GM19455 (cell line): Measurements from ENCODE around the gene SOX11.

ENCODE experiments used
- ATAC-seq: cut with Tn5 transposase; IDR thresholded peaks from one replicate; pipeline ENCODE4 v1.9.1; 2021; ENCODE audit not compliant: unreplicated experiment

SOX11 gene

GRCh38 chr2:5722236-5722635 lies 30.1 kb downstream of the SOX11 start:
- no peak for ATAC-seq

GRCh38 chr2:5723791-5724735 lies 31.9 kb downstream of the SOX11 start:
- ATAC-seq = no peak

- ATAC-seq = no peak
Measured at GRCh38 chr2:5725072-5725471, 32.9 kb downstream of the SOX11 start.

DNA sequence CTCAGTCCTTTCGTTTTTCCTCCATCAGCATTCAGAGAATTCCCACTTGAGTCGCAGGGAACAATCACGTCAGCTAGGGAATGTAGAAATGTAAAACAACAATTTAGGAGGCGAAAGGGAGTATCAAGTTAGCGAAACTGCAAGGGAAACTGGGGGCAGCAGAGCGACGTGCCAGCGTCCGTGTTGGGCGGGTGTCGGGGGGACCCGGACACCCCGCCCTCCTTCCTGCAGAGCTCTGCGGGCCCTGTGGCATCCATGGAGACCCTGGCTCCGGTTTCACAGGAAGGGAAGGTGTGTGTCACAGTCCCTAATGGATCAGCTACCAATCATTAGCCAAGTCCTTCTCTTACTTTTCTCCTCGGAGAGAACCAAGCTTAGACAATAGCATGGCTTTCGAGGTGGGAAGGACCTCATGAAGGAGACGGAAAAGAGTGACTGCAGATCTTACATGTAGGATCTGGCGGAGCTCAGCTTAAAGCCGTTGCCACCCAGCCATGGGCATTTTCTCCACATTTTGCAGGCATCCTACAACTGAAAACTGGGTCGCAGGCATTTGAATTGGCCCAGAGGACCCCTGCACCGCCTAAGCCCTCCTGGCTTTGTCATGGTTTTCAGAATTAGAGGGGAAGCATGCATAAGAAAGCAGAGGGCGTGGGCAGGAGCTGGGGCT lies 33.7 kb downstream of the SOX11 start:
- no peak for ATAC-seq

- no peak for ATAC-seq
Measured at GRCh38 chr2:5727235-5727634, 35.1 kb downstream of the SOX11 start.

DNA sequence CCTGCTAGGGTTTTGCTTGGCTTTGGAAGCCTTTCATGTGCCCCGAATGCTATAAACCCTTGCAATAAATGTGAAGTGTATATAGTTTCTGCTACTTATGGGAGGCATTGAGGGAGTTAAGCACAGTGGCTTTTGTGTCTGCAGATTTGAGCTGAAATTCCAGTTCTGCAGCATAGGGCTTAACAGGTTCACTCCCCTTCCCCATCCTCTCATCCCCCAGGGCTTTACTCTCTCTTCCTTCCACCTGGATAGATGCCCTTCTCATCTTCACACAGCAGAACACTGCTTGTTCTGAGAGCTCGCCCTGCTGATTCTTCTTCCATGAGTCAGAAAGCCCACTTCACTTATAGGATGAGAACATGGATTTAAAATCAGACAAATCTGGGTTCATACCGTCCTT lies 37.2 kb downstream of the SOX11 start:
- ATAC-seq = no peak

- ATAC-seq = no peak
Measured at GRCh38 chr2:5730386-5730785, 38.2 kb downstream of the SOX11 start.

DNA sequence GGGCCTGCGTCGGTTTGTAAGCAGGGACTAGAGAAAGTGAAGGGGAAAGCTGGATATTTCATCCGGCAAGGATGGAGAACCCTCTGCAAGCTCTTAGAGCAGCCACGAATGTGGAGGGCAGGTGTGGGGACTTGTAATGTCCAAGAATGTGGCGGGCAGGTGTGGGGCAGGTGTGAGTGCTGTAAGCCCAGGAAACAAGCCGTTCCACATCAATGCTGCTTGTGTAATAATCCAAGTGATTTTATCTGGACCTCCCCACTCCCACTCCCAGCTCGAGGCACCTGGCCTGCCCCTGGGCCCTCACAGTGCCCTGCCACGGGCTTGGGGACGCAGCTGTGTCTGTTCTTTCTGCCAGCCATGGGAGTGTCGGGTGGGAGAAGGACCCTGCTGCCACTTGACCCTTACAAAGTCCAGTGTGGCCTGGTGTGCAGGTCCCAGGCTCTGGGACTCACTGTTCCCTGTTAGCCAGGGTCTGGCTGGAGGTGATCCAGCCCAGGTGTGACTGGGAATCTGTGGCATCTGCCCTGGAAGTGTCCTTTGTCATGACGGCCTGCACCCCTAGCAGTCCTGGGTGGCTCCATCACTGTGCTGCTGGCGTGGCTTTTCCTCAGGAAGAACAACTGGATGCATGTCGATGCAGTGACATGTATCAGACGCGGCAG lies 42.8 kb downstream of the SOX11 start:
- no peak for ATAC-seq

DNA sequence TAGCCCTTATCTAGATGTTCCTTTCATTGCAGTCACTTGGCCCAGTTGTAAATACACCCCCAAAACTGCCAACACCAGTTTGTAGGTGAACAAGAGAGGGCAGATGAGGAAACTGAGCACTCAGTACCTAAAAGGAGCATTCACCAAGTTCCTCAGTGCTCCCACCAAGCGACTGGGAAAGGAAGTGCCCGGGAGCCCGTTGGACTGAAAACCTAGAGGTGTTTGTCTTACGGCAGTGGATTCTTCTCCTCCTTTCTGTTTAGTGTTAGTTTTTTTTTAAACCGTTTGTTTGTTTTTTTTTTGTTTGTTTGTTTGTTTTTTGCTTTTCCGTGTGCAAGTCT lies 43.3 kb downstream of the SOX11 start:
- no peak for ATAC-seq

GRCh38 chr2:5736050-5736449 lies 43.9 kb downstream of the SOX11 start:
- no peak for ATAC-seq

DNA sequence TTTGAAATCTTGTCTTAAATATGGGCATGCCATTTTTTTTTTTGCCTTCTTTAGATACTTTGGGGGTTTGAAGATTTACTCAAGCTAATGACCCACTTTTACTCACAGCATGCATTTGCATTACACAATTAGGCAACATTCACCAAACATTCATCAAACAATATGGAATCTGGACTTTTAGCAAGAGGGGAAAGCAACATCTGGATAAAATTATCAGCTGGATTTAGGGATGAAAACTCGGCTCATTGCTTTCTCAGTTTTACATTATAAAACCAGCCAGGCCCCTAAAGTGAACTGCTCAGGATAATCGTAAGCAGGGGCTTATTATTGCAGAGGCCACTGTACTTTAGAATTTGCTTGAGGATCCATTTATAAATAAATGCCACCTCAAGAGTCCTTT lies 44.7 kb downstream of the SOX11 start:
- ATAC-seq = no peak

- no peak for ATAC-seq
Measured at GRCh38 chr2:5740053-5740452, 47.9 kb downstream of the SOX11 start.

- no peak for ATAC-seq
Measured at GRCh38 chr2:5740817-5741216, 48.6 kb downstream of the SOX11 start.

DNA sequence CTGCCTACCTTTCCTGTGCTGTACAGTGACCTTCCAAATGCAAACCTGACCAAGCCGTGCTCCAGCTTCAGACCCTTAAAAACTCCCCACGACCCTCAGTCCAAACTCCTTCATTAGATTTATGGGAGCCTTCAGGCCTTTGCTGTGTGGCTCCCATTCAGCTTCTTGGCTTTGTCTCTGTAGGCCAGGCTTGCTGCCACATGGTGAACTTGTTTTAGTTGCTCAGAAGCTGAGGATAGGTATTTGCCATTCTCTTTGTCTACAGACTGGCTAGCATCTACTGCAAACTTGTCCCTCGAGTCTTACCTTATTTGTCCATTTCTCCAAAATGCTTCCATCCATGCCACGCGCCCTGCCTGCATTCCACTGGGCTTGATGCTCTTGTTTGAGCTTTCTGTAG lies 49.1 kb downstream of the SOX11 start:
- ATAC-seq = no peak

- ATAC-seq = no peak
Measured at GRCh38 chr2:5742126-5742525, 49.9 kb downstream of the SOX11 start.

- no peak for ATAC-seq
Measured at GRCh38 chr2:5748391-5748790, 56.2 kb downstream of the SOX11 start.

DNA sequence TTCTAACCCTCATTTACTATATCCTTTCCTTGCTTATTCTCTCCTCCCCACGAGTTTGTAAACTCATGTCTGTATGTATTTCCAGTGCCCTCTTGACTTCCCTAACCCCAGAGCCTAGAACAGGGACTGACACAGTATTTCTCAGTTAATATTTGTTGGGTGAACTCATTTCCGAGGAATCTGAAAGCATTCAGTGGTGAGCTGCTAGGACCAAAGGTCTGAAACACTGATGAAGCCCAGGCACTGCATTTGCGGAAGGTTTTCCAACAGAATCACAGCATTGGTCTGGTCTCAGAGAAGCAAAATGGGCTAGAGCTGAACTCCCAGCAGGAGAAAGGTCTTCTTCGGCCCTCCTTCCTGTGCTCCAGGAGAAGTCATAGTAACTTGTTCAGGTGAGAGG lies 56.8 kb downstream of the SOX11 start:
- ATAC-seq = no peak

DNA sequence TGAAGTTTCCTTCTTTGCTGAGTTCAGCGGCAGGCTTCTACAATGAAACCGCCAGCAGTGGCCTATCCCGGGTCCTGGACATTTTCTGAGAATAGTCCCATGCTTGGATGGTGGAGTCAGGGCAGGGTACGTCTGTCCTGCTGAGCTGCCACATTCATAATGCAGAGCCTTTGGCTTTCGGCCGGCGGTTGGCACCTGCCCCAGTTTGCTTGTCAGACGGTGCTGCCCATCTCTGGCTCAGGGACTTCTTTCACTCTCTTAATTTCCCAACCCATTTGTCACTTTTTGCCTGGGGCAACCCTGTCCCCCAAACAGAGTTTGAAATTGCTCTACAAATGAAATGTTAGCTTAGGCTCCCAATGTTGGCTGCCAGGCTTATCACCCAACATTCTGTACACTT lies 57.2 kb downstream of the SOX11 start:
- ATAC-seq = no peak
